ENCODE measurements around the gene PDE6G. TPM values are rescaled to one million over a fixed set of nuclear protein-coding genes. Genes with fewer than 3 reads are reported as not detected.

PDE6G gene
- total and polyA plus RNA-seq, 2 of the 13 experiments (the other 11 are each of a cell fraction or from before 2014, with no cell fraction given): 1.4 to 6.7 TPM

- peak; percentile 26; the same call in 1 of the 2 replicates for TF ChIP-seq SUZ12 (IDR thresholded peaks at IDR 0.05; ENCODE audit: low read depth, low read length)
- 0 out of 2 replicates have a peak, but pooled peaks have one; percentile 89 for TF ChIP-seq GLI4 (CRISPR knock-in tag; IDR thresholded peaks at IDR 0.05; ENCODE audit: borderline replicate concordance)
- TF ChIP-seq MXD4 (CRISPR knock-in tag; IDR thresholded peaks at IDR 0.05): peak; percentile 96
- TF ChIP-seq, protein P1, sequence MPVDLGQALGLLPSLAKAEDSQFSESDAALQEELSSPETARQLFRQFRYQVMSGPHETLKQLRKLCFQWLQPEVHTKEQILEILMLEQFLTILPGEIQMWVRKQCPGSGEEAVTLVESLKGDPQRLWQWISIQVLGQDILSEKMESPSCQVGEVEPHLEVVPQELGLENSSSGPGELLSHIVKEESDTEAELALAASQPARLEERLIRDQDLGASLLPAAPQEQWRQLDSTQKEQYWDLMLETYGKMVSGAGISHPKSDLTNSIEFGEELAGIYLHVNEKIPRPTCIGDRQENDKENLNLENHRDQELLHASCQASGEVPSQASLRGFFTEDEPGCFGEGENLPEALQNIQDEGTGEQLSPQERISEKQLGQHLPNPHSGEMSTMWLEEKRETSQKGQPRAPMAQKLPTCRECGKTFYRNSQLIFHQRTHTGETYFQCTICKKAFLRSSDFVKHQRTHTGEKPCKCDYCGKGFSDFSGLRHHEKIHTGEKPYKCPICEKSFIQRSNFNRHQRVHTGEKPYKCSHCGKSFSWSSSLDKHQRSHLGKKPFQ (CRISPR knock-in tag; IDR thresholded peaks at IDR 0.05; ENCODE audit: insufficient replicate concordance): peak; percentile 83
- TF ChIP-seq REXO4 (CRISPR knock-in tag; IDR thresholded peaks at IDR 0.05; ENCODE audit: borderline replicate concordance): 0 out of 2 replicates have a peak, but pooled peaks have one; percentile 61
- TF ChIP-seq, protein P2, sequence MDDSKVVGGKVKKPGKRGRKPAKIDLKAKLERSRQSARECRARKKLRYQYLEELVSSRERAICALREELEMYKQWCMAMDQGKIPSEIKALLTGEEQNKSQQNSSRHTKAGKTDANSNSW (CRISPR knock-in tag; IDR thresholded peaks at IDR 0.05; ENCODE audit: borderline replicate concordance): peak; percentile 89; the same call in 1 of the 2 replicates
- peak; percentile 68 for TF ChIP-seq TBL1XR1 (IDR thresholded peaks at IDR 0.05; ENCODE audit: borderline replicate concordance, low read length, partially characterized antibody)
- TF ChIP-seq, protein P3, sequence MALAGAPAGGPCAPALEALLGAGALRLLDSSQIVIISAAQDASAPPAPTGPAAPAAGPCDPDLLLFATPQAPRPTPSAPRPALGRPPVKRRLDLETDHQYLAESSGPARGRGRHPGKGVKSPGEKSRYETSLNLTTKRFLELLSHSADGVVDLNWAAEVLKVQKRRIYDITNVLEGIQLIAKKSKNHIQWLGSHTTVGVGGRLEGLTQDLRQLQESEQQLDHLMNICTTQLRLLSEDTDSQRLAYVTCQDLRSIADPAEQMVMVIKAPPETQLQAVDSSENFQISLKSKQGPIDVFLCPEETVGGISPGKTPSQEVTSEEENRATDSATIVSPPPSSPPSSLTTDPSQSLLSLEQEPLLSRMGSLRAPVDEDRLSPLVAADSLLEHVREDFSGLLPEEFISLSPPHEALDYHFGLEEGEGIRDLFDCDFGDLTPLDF (CRISPR knock-in tag; IDR thresholded peaks at IDR 0.05): peak; percentile 85
- no peak for TF ChIP-seq ZNF660 (CRISPR knock-in tag; IDR thresholded peaks at IDR 0.05; ENCODE audit: borderline replicate concordance, low read depth)
- TF ChIP-seq TFDP2 (CRISPR knock-in tag; IDR thresholded peaks at IDR 0.05): peak; percentile 93
- no peak for TF ChIP-seq SNAPC5 (CRISPR knock-in tag; IDR thresholded peaks at IDR 0.05; ENCODE audit: borderline replicate concordance)
- TF ChIP-seq BORCS8-MEF2B (CRISPR knock-in tag; IDR thresholded peaks at IDR 0.05): peak; percentile 94
- TF ChIP-seq EED (CRISPR knock-in tag; IDR thresholded peaks at IDR 0.05): peak; percentile 87
- TF ChIP-seq, protein P4, sequence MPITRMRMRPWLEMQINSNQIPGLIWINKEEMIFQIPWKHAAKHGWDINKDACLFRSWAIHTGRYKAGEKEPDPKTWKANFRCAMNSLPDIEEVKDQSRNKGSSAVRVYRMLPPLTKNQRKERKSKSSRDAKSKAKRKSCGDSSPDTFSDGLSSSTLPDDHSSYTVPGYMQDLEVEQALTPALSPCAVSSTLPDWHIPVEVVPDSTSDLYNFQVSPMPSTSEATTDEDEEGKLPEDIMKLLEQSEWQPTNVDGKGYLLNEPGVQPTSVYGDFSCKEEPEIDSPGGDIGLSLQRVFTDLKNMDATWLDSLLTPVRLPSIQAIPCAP (CRISPR knock-in tag; IDR thresholded peaks at IDR 0.05; ENCODE audit: low read depth): no peak
- TF ChIP-seq DR1 (CRISPR knock-in tag; IDR thresholded peaks at IDR 0.05): peak; percentile 89
- TF ChIP-seq ZNF768 (CRISPR knock-in tag; IDR thresholded peaks at IDR 0.05): peak; percentile 83
- peak; percentile 94; the same call in 1 of the 2 replicates for TF ChIP-seq SAFB2 (CRISPR knock-in tag; IDR thresholded peaks at IDR 0.05; ENCODE audit: borderline replicate concordance, low read depth)
- 0 out of 2 replicates have a peak, but pooled peaks have one; percentile 30 for TF ChIP-seq ZNF724P (CRISPR knock-in tag; IDR thresholded peaks at IDR 0.05; ENCODE audit: borderline replicate concordance)
- TF ChIP-seq HNF4G (IDR thresholded peaks at IDR 0.05; ENCODE audit: borderline replicate concordance, low read depth, low read length): no peak
- TF ChIP-seq HNF4G (CRISPR knock-in tag; IDR thresholded peaks at IDR 0.05; ENCODE audit: borderline replicate concordance, low read depth): peak; percentile 73
Observed at GRCh38 chr17:81702934-81703746, 46.8 kb upstream of the PDE6G start, which contains the start of gene MRPL12 (continued).
